ENCODE data around the gene FASTK.

- TF ChIP-seq CTCF (IDR thresholded peaks at IDR 0.05 in 2 of 3, conservative IDR thresholded peaks at IDR 0.05 in 1 of 3; ENCODE audit: borderline replicate concordance in 1 of 3, insufficient read depth in 1 of 3, low read depth in 2 of 3, low read length in 2 of 3) (no peak), EZH2 (IDR thresholded peaks at IDR 0.05) (no peak), MAX (IDR thresholded peaks at IDR 0.05) (no peak), RAD21 (IDR thresholded peaks at IDR 0.05; ENCODE audit: low read depth) (no peak), SIN3A (IDR thresholded peaks at IDR 0.05; ENCODE audit: low read depth) (no peak), TCF7L2 (IDR thresholded peaks at IDR 0.05; ENCODE audit: borderline replicate concordance, extremely low read depth, insufficient read depth, insufficient read length) (no peak), CEBPB (IDR thresholded peaks at IDR 0.05; ENCODE audit: low read depth) (no peak)
These were observed 2.2 kb downstream of the FASTK start for GRCh38 chr7:151078233-151079040.

Measured in HCT116 (cell line).